T1000 (cell line): Measurements from ENCODE around the gene MISP3.

Source experiments
- DNase-seq: peaks from one replicate; lab custom pipeline; 2025; ENCODE audit warnings: mixed read lengths; lab: John Stamatoyannopoulos, UW

Gene MISP3

GRCh38 chr19:14122924-14123323 lies 50.3 kb downstream of the MISP3 start:
- no peak for DNase-seq
